GM12878 (cell line): ENCODE measurements around the gene AIRE. TPM values are rescaled to one million over a fixed set of nuclear protein-coding genes. Genes with fewer than 3 reads are reported as not detected.

ENCODE experiments used
- ATAC-seq: fragments of 200-7000 bp; cut with Tn5 transposase; 3 replicates; pipeline ENCODE4 v1.9.1; 2020; ENCODE audit warnings: mild to moderate bottlenecking, moderate library complexity
- BruUV-seq: library from RNA; stranded (reverse); fragments of 400-500 nt; replicated peaks from 2 replicates; lab custom pipeline; 2021; lab: Mats Ljungman, UMichigan
- CTCF ChIA-PET: fragments of 300-600 bp; sonication (Branson Sonifier 250); formaldehyde crosslinking; extraction: SDS; loops from one replicate; lab custom pipeline; 2021; ENCODE audit warnings: inconsistent platforms; lab: Yijun Ruan, JAX
- POLR2A ChIA-PET: fragments of 350-600 bp; formaldehyde crosslinking; extraction: SDS; loops from one replicate; lab custom pipeline; 2021; ENCODE audit warnings: inconsistent platforms; lab: Charles Lee
- RAD21 ChIA-PET: fragments of 300-600 bp; sonication (Branson Sonifier 250); formaldehyde crosslinking; loops from one replicate; lab custom pipeline; 2023; ENCODE audit warnings: antibody characterized with exemption; ENCODE audit not compliant: unreplicated experiment; lab: Charles Lee
- SMC1A ChIA-PET: fragments of 300-600 bp; sonication (Branson Sonifier 250); formaldehyde crosslinking; loops from one replicate; lab custom pipeline; 2023; ENCODE audit not compliant: unreplicated experiment, uncharacterized antibody; lab: Charles Lee
- DNase-seq: peaks from one replicate; pipeline ENCODE4 v3.0.0-alpha.2; 2011; ENCODE audit warnings: low read depth, low spot score
- FAIRE-seq: peaks from 3 replicates; lab custom pipeline; 2011; peaks lifted over from hg19 to GRCh38; lab: Jason Lieb, UNC
- H2AFZ ChIP-seq: 2 replicates; pipeline ENCODE4 v1.6.0; 2011; ENCODE audit warnings: low read depth, low read length, control low read depth; ENCODE audit not compliant: control insufficient read depth
- H3K27ac ChIP-seq: 2 replicates; pipeline ENCODE4 v1.5.1; 2011; ENCODE audit warnings: control low read depth; ENCODE audit not compliant: control insufficient read depth, insufficient read depth
- H3K27me3 ChIP-seq, 2 experiments: replicated peaks in 1 of 2; 2 replicates each; pipeline versions ENCODE4 v1.6.0 to v1.6.1; 2011; ENCODE audit warnings: low read length in 1 of 2; ENCODE audit not compliant: control insufficient read depth in 2 of 2, insufficient read depth in 2 of 2
- H3K36me3 ChIP-seq, 2 experiments: 2 replicates each; pipeline ENCODE4 v1.5.1; 2011; ENCODE audit warnings: low read length in 1 of 2; ENCODE audit not compliant: control insufficient read depth in 2 of 2, insufficient read depth in 2 of 2
- H3K4me1 ChIP-seq: 2 replicates; pipeline ENCODE4 v1.6.1; 2011; ENCODE audit warnings: mild to moderate bottlenecking, low read length, moderate library complexity, mixed read lengths; ENCODE audit not compliant: control insufficient read depth, insufficient read depth
- H3K4me2 ChIP-seq: 2 replicates; pipeline ENCODE4 v1.6.0; 2011; ENCODE audit warnings: control low read depth; ENCODE audit not compliant: control insufficient read depth, insufficient read depth
- H3K4me3 ChIP-seq: fragments of 200-600 bp; sonication (generic); 2 replicates; pipeline ENCODE4 v1.5.1; 2016
- H3K79me2 ChIP-seq: 2 replicates; pipeline ENCODE4 v1.6.0; 2011; ENCODE audit warnings: low read length; ENCODE audit not compliant: control insufficient read depth, insufficient read depth
- H3K9ac ChIP-seq: 2 replicates; pipeline ENCODE4 v1.8.0; 2011; ENCODE audit warnings: low read length, control low read depth, mixed read lengths; ENCODE audit not compliant: control insufficient read depth, insufficient read depth
- H3K9me3 ChIP-seq: replicated peaks from 3 replicates; pipeline ENCODE4 v1.5.1; 2011; ENCODE audit warnings: mild to moderate bottlenecking, low read length; ENCODE audit not compliant: control insufficient read depth, insufficient read depth
- H4K20me1 ChIP-seq: 2 replicates; pipeline ENCODE4 v1.6.0; 2011; ENCODE audit not compliant: control insufficient read depth, insufficient read depth
- BRCA1 ChIP-seq: IDR thresholded peaks from 2 replicates; pipeline ENCODE4 v1.6.1; 2011; ENCODE audit warnings: low read depth, low read length, improper control_type of control experiment
- CREM ChIP-seq: IDR thresholded peaks from 2 replicates; pipeline ENCODE4 v1.6.1; 2014; ENCODE audit warnings: antibody characterized with exemption, low read depth
- EGR1 ChIP-seq, 2 experiments: IDR thresholded peaks; 1 replicate in 1 of 2; 2 replicates in 1 of 2; pipeline ENCODE4 v1.6.1; 2011 to 2012; ENCODE audit warnings: low read depth in 2 of 2, low read length in 2 of 2, borderline replicate concordance in 1 of 2, mild to moderate bottlenecking in 1 of 2, moderate library complexity in 1 of 2
- MXI1 ChIP-seq: fragments of 150-350 bp; IDR thresholded peaks from 2 replicates; pipeline ENCODE4 v1.6.1; 2011; ENCODE audit warnings: low read depth, mild to moderate bottlenecking, inconsistent platforms, low read length, improper control_type of control experiment
- POLR2A ChIP-seq: IDR thresholded peaks from 2 replicates; pipeline ENCODE4 v1.6.1; 2011; ENCODE audit warnings: low read depth, mild to moderate bottlenecking, low read length
- SPI1 ChIP-seq: IDR thresholded peaks from 2 replicates; pipeline ENCODE4 v1.6.1; 2011; ENCODE audit warnings: low read depth, mild to moderate bottlenecking, low read length, moderate library complexity, borderline replicate concordance; ENCODE audit not compliant: insufficient read depth
- WGBS: methylation state at CpG from one replicate; pipeline ENCODE4 v1.1.6; 2016; ENCODE audit warnings: low lambda C conversion rate; ENCODE audit not compliant: insufficient replicate concordance, insufficient coverage; ENCODE audit errors: missing lambda C conversion rate; 5-methylcytosine and 5-hydroxymethylcytosine counted together
- in situ Hi-C: fragments of 300-500 bp; cut with MboI; formaldehyde crosslinking; loops from 9 replicates; pipeline ENCODE4 v1.14.3; 2018; ENCODE audit warnings: mixed read lengths
- intact Hi-C: fragments of 100-400 bp; cut with micrococcal nuclease; formaldehyde crosslinking; loops from one replicate; pipeline ENCODE4 v1.14.2; 2022; ENCODE audit not compliant: unreplicated experiment
- polyA plus RNA-seq, 11 experiments: library from polyadenylated mRNA; depleted of rRNA in 4 of 11; unstranded in 6 of 11; stranded (reverse) in 5 of 11; fragments of >200 nt; fragmentation: Nextera tagmentation in 4 of 11; fragmentation: Illumina TruSeq in 1 of 11; extraction: Ambion mirVana in 4 of 11; extraction: Trizol in 1 of 11; gene quantifications; 1 replicate in 1 of 11; 2 replicates in 10 of 11; pipeline versions ENCODE4 v1.2.1 to v1.2.3, GENCODE V29; 2011 to 2016; ENCODE audit warnings: inconsistent platforms in 2 of 11, missing spikeins in 2 of 11, low read depth in 1 of 11
- total RNA-seq, 4 experiments: library from RNA; depleted of rRNA in 3 of 4; stranded (reverse); fragments of >200 nt in 3 of 4; fragmentation: Illumina TruSeq in 1 of 4; extraction: Trizol in 1 of 4; gene quantifications; 2 replicates each; pipeline versions ENCODE4 v1.2.1 to v1.2.3, GENCODE V29; 2013 to 2021
- TF ChIP-seq, protein P1 (sequence below), 3 experiments: IDR thresholded peaks in 2 of 3; conservative IDR thresholded peaks in 1 of 3; 2 replicates each; pipeline ENCODE4 v1.5.1; 2011; ENCODE audit warnings: low read depth in 3 of 3, low read length in 3 of 3, mild to moderate bottlenecking in 3 of 3, control low read depth in 2 of 3, moderate library complexity in 2 of 3, inconsistent platforms in 1 of 3, mixed read lengths in 1 of 3; ENCODE audit not compliant: control insufficient read depth in 2 of 3, insufficient read depth in 1 of 3; ENCODE audit errors: extremely low read depth in 1 of 3
- TF ChIP-seq, protein P2 (sequence below): fragments of 450-650 bp; IDR thresholded peaks from 2 replicates; pipeline ENCODE4 v1.6.1; 2014; ENCODE audit warnings: mild to moderate bottlenecking

AIRE gene
- total and polyA plus RNA-seq, 10 of the 15 experiments (the other 5 are each of a cell fraction or from before 2014, with no cell fraction given): 0.05 to 0.10 TPM; not detected in 8

DNA sequence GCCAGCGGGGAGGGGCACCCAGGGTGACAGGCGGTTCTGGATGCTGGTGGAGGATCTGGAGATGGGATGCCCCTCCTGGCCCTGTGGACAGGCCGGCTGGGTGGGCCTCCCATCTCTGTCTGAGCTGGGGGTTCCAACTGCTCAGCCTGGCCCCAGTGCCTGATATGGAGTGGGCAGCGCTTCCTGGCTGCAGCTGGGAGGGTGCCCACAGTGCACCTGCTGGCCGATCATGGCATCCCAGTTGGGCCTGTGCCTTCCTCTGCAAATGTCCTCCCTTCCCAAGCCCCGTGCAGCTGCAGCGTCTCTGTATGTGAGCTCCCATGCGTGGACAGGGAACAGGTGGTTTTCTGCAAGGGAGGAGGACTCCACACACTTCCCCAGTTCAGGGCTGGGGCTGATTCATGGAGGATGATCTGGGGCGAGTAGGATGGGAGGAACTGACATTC, 16.3 kb downstream of the AIRE start:
- ChIA-PET RAD21 (no interaction called here), POLR2A (no interaction called here), CTCF (interaction anchor here (1.4 kb wide), 1 partner anchor 178 kb away, joined by 6 read pairs; no protein-coding TSS in a partner anchor), SMC1A (no interaction called here)
- DNase-seq (no peak), ATAC-seq (peak; percentile 3; the same call in 1 of the 3 replicates), FAIRE-seq (no peak)
- H3K4me2 ChIP-seq: peak overlapping the region; percentile 90
- no peak overlapping the region for H3K27ac ChIP-seq
- no TSS peak for BruUV-seq
- H3K79me2 ChIP-seq: peaks cover 64% of the 10 kb centered on the region
- no peaks in the 10 kb centered on the region; the same call in 1 of the 2 replicates for H4K20me1 ChIP-seq
- peak overlapping the region; percentile 86; the same call in 1 of the 2 replicates for H3K9ac ChIP-seq
- in situ Hi-C loops: no loop called here
- TF ChIP-seq, protein P1, sequence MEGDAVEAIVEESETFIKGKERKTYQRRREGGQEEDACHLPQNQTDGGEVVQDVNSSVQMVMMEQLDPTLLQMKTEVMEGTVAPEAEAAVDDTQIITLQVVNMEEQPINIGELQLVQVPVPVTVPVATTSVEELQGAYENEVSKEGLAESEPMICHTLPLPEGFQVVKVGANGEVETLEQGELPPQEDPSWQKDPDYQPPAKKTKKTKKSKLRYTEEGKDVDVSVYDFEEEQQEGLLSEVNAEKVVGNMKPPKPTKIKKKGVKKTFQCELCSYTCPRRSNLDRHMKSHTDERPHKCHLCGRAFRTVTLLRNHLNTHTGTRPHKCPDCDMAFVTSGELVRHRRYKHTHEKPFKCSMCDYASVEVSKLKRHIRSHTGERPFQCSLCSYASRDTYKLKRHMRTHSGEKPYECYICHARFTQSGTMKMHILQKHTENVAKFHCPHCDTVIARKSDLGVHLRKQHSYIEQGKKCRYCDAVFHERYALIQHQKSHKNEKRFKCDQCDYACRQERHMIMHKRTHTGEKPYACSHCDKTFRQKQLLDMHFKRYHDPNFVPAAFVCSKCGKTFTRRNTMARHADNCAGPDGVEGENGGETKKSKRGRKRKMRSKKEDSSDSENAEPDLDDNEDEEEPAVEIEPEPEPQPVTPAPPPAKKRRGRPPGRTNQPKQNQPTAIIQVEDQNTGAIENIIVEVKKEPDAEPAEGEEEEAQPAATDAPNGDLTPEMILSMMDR (IDR thresholded peaks at IDR 0.05 in 2 of 3, conservative IDR thresholded peaks at IDR 0.05 in 1 of 3; ENCODE audit: control insufficient read depth in 2 of 3, extremely low read depth in 1 of 3, insufficient read depth in 1 of 3, low read depth in 3 of 3, low read length in 3 of 3): peak in 2 of 3 experiments; percentile 7 to 37; a peak in 2 of 6 replicates
- TF ChIP-seq SPI1 (peak; percentile 11; the same call in 1 of the 2 replicates), EGR1 (IDR thresholded peaks at IDR 0.05; ENCODE audit: borderline replicate concordance in 1 of 2, low read depth in 2 of 2, low read length in 2 of 2) (no peak), POLR2A (peak; percentile 40; the same call in 1 of the 2 replicates), BRCA1 (no peak), MXI1 (no peak), CREM (no peak)
- TF ChIP-seq, protein P2, sequence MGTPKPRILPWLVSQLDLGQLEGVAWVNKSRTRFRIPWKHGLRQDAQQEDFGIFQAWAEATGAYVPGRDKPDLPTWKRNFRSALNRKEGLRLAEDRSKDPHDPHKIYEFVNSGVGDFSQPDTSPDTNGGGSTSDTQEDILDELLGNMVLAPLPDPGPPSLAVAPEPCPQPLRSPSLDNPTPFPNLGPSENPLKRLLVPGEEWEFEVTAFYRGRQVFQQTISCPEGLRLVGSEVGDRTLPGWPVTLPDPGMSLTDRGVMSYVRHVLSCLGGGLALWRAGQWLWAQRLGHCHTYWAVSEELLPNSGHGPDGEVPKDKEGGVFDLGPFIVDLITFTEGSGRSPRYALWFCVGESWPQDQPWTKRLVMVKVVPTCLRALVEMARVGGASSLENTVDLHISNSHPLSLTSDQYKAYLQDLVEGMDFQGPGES: no peak
- no peak overlapping the region for H2AFZ ChIP-seq
- no peaks in the 10 kb centered on the region for H3K9me3 ChIP-seq
- H3K4me3 ChIP-seq: peak overlapping the region; percentile 96
- intact Hi-C loops: loop anchor here (1.0 kb wide), 1 partner anchor 35 kb away; no protein-coding TSS in a partner anchor
- H3K36me3 ChIP-seq: no peaks in the 10 kb centered on the region; a peak in 1 of 4 replicates
- no peaks in the 10 kb centered on the region for H3K27me3 ChIP-seq
- 79% methylated on average over 9 of the region's 9 CpGs for WGBS
- H3K4me1 ChIP-seq: peaks cover 25% of the 10 kb centered on the region
